ENCODE results near the gene PADI6.
A peak's percentile ranks its signal among the peaks of the same experiment; 100 is the strongest.
"Not testable (repeated sequence)": the region's sequence is repeated elsewhere in the genome, so short reads cannot be mapped to it uniquely, and the experiment has no call there.

The PADI6 gene

GRCh38 chr1:17404034-17404684 lies 32.2 kb downstream of the PADI6 start:
- H3K27ac ChIP-seq, result no peak overlapping the region
- H2AFZ ChIP-seq (ENCODE audit: low read depth), result no peak overlapping the region
- H3K27me3 ChIP-seq (ENCODE audit: insufficient read depth, low read depth), result 0 out of 2 replicates have a peak, but pooled peaks cover 2% of the 10 kb centered on the region
- TF ChIP-seq CTCF (conservative IDR thresholded peaks at IDR 0.05; ENCODE audit: low read depth, low read length), result no peak
- H3K9ac ChIP-seq, result no peak overlapping the region
- no peak overlapping the region for H3K4me3 ChIP-seq (IDR thresholded peaks at IDR 0.05; ENCODE audit: insufficient read depth, low read depth, low read length)
- no peaks in the 10 kb centered on the region for H3K79me2 ChIP-seq (ENCODE audit: insufficient read depth, low read depth)
- no peaks in the 10 kb centered on the region for H4K20me1 ChIP-seq (ENCODE audit: insufficient read depth)
- H3K36me3 ChIP-seq (ENCODE audit: insufficient read depth), result no peaks in the 10 kb centered on the region
- no peaks in the 10 kb centered on the region for H3K4me1 ChIP-seq (ENCODE audit: low read depth, poor library complexity, severe bottlenecking)
- no peak overlapping the region for H3K4me2 ChIP-seq

- no peak overlapping the region for H2AFZ ChIP-seq (ENCODE audit: low read depth)
- TF ChIP-seq CTCF (conservative IDR thresholded peaks at IDR 0.05; ENCODE audit: low read depth, low read length), result no peak
- no peak overlapping the region for H3K4me3 ChIP-seq (IDR thresholded peaks at IDR 0.05; ENCODE audit: insufficient read depth, low read depth, low read length)
Measured at GRCh38 chr1:17404820-17405219, 32.8 kb downstream of the PADI6 start.

GRCh38 chr1:17405898-17406759 lies 34.1 kb downstream of the PADI6 start:
- no peaks in the 10 kb centered on the region for H3K36me3 ChIP-seq (ENCODE audit: insufficient read depth)
- no peaks in the 10 kb centered on the region for H4K20me1 ChIP-seq (ENCODE audit: insufficient read depth)
- no peak overlapping the region for H2AFZ ChIP-seq (ENCODE audit: low read depth)
- H3K9ac ChIP-seq, result no peak overlapping the region
- H3K79me2 ChIP-seq (ENCODE audit: insufficient read depth, low read depth), result no peaks in the 10 kb centered on the region
- no peak overlapping the region for H3K4me3 ChIP-seq (IDR thresholded peaks at IDR 0.05; ENCODE audit: insufficient read depth, low read depth, low read length)
- no peak overlapping the region for H3K4me2 ChIP-seq
- no peaks in the 10 kb centered on the region for H3K4me1 ChIP-seq (ENCODE audit: low read depth, poor library complexity, severe bottlenecking)
- TF ChIP-seq CTCF (conservative IDR thresholded peaks at IDR 0.05; ENCODE audit: low read depth, low read length), result peak; percentile 58
- H3K27ac ChIP-seq, result no peak overlapping the region
- H3K27me3 ChIP-seq (ENCODE audit: insufficient read depth, low read depth), result 0 out of 2 replicates have a peak, but pooled peaks cover 2% of the 10 kb centered on the region

More at GRCh38 chr1:17404820-17405219, 32.8 kb downstream of the PADI6 start:
- H3K9ac ChIP-seq, result no peak overlapping the region
- H3K27ac ChIP-seq, result no peak overlapping the region
- no peaks in the 10 kb centered on the region for H3K4me1 ChIP-seq (ENCODE audit: low read depth, poor library complexity, severe bottlenecking)
- H3K4me2 ChIP-seq, result no peak overlapping the region
- no peaks in the 10 kb centered on the region for H4K20me1 ChIP-seq (ENCODE audit: insufficient read depth)
- 0 out of 2 replicates have a peak, but pooled peaks cover 2% of the 10 kb centered on the region for H3K27me3 ChIP-seq (ENCODE audit: insufficient read depth, low read depth)
- no peaks in the 10 kb centered on the region for H3K36me3 ChIP-seq (ENCODE audit: insufficient read depth)
- no peaks in the 10 kb centered on the region for H3K79me2 ChIP-seq (ENCODE audit: insufficient read depth, low read depth)

GRCh38 chr1:17406760-17407475 lies 34.9 kb downstream of the PADI6 start:
- not testable (repeated sequence) for H2AFZ ChIP-seq (ENCODE audit: low read depth); H3K27ac ChIP-seq; H3K4me2 ChIP-seq; H3K4me3 ChIP-seq (IDR thresholded peaks at IDR 0.05; ENCODE audit: insufficient read depth, low read depth, low read length); H3K36me3 ChIP-seq (ENCODE audit: insufficient read depth); H3K9ac ChIP-seq; H4K20me1 ChIP-seq (ENCODE audit: insufficient read depth); H3K79me2 ChIP-seq (ENCODE audit: insufficient read depth, low read depth); H3K4me1 ChIP-seq (ENCODE audit: low read depth, poor library complexity, severe bottlenecking); H3K27me3 ChIP-seq (ENCODE audit: insufficient read depth, low read depth)

- not testable (repeated sequence) for H3K4me2 ChIP-seq, H3K27ac ChIP-seq
Measured at GRCh38 chr1:17407786-17408514, 36.0 kb downstream of the PADI6 start.

More at GRCh38 chr1:17407786-17408514, 36.0 kb downstream of the PADI6 start:
- H3K4me3 ChIP-seq (IDR thresholded peaks at IDR 0.05; ENCODE audit: insufficient read depth, low read depth, low read length); H2AFZ ChIP-seq (ENCODE audit: low read depth); H3K27me3 ChIP-seq (ENCODE audit: insufficient read depth, low read depth); H3K9ac ChIP-seq; H3K36me3 ChIP-seq (ENCODE audit: insufficient read depth); H3K79me2 ChIP-seq (ENCODE audit: insufficient read depth, low read depth); H4K20me1 ChIP-seq (ENCODE audit: insufficient read depth); H3K4me1 ChIP-seq (ENCODE audit: low read depth, poor library complexity, severe bottlenecking): not testable (repeated sequence)

Measured in KMS-11 (cell line).